IPS-NIHi11 (cell line): ENCODE data around the gene SCN2A.
"Not testable (repeated sequence)": the region's sequence is repeated elsewhere in the genome, so short reads cannot be mapped to it uniquely, and the experiment has no call there.

Experiments
- DNase-seq: peaks from one replicate; pipeline ENCODE4 v3.0.0; 2012; ENCODE audit warnings: mixed read lengths, low spot score

Gene SCN2A

DNA sequence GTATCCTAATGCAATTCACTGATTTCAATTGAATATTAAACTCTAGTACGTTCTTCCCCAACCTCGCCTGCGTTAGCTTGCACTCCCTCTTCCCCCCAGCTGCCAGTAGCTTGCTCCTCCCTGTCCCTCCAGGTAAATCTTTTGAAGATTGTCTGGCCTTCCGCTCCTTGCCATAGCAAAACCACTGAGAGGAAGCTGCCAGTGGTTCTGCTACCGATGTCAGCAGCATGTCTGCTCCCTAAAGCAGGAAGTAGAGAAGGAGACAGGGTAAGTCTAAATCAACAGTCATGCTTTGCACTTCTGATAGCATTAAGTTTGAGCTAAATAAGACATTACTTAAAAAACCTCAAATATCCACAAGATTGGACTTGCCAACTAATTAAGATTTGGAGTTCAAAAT, 89.1 kb downstream of the SCN2A start:
- DNase-seq = no peak

DNA sequence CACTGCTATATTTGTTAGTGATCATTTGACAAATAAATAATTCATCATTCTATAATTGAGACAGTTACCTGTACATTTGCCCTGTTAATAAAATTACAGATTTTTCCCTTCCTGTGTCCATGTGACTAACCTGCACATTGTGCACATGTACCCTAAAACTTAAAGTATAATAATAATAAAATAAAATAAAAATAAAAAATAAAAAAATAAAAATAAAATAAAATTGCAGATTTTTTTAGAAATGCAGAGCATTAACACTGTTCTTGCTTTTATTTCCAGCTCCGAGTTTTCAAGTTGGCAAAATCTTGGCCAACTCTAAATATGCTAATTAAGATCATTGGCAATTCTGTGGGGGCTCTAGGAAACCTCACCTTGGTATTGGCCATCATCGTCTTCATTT, 105.1 kb downstream of the SCN2A start:
- not testable (repeated sequence) for DNase-seq

DNA sequence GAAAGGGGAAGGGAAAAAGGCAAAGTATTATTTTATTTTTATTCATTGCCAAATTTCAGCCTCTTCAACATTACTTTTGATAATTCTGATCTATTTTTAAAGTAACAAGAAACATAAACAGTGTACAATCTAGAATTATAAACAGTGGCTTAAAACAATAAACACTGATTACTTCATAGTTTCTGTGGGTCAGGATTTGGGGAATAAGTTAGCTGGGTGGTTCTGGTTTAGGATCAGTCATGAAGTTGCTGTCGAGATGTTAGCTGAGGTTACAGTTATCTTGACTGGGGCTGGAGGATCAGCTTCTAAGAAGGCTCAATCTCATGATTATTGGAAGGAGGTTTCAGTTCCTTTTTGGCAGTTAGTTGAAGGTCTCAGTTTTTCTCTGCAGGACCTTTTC, 109.2 kb downstream of the SCN2A start:
- DNase-seq = no peak

DNA sequence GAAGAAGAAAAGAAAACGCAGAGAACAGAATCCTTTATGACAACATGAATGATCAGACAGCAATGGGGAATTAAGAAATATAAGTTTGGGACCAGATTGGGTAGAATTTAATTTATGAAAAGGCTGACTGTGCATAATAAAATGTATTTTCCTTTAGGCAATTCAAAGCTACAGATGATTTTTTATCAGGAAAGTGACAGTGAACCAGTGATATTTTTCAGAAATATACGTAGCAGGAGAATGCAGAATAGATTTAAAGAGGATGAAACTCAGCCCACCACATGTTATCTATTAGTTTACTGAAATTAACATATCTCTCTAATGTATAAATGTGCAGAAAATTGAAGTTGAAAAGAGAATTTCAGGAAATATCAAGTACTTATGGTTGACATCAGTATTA, 110.0 kb downstream of the SCN2A start:
- DNase-seq = no peak

DNA sequence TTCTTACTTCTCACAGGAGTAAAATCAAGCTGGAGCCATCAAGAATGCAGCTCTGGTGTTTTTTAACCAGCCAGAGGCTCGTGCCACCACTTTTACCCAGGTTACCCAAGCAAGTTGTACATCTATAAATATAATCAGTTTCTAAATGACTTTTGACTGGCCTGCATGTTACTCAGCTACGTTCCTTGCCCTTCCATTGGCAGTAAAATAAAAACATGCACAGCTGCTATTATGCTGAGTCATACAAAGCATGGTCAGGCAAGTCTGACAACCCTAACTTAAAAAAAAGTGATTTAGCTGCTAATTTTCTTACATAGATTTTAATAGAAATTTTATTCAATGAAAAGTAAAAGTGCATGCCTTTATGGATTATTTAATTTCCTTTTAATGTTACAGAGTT, 118.5 kb downstream of the SCN2A start:
- DNase-seq = no peak

DNA sequence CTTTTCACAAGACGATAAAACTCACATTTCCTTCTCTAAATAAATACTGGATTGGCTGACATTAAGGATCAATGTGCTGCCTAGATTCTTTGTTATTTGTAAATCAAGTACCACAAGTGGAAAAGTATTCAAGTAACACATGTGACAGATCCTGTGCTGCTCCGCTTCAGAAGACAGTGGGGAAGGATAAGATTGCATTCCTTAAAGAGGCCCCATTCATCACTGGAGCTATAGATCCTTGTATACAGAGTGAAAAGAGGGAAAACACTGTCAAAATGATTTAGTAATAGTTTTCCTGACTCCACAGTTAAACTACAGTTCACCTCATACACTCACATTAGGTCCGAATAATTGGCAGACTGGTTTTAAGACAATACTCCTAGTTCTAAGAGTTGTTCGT, 122.3 kb downstream of the SCN2A start:
- DNase-seq = no peak

DNA sequence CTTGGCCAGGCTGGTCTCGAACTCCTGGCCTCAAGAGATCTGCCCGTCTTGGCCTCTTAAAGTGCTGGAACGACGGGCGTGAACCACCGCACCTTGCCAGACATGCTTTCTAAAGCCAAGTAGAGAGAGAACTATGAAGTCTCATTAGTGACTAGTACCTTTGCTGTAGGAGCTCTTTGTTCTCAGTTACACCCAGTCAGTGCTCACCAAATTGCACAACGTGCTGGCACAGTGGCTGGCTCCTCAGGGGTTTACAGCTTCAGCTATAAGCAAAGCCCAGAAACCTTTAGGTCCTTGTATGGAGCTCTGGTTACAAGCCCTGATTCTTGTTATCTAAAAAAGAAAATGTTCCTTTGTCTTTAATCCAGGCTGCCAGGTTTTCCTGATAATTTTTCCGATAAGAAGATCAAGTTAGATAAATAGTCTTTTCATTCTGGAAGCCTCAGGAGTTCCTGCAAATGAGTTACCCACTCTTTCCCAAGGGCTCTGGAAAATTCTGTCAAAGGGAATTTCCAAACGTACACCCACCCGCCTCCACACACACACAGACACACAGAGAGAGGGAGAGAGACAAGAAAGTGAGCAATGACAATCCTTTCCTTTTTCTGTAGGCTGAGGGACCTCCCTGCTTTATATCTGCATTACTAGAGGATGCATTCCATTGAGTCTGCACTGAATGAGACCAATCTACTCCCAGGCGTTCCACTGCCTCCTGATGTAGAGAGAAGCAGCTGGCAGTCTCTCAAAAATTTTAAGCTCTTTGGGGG, 130.1 kb downstream of the SCN2A start:
- peak; percentile 37 for DNase-seq

DNA sequence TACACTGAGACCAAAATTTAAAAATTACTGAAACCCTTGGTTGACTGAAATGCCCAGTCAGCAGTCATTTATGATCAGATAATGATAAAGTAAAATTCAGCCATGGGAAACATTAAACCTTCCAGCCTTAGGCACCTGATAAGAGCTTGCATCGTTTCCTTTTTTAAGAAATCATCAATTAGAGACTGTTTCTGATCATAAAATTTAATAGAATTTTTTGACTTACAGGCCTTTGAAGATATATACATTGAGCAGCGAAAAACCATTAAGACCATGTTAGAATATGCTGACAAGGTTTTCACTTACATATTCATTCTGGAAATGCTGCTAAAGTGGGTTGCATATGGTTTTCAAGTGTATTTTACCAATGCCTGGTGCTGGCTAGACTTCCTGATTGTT, 130.7 kb downstream of the SCN2A start:
- no peak for DNase-seq

DNA sequence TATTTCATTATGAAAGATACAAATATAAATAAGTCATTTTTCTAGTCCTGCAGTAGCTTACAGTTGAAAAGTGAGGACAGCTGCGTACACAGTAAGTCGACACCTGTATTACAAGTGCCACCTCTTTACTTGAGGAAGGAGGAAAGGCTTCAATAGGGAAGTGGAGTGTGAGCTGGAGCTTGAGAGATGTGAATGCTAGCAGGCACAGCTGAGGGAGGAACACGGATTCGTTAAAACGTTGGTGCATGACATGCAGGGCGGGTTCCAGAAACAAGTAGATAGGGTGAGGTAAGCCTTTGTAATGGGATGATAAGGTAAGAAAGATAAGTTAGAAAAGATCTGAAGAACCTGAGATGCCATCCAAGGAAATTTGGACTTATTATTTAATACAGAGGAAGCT, 132.1 kb downstream of the SCN2A start:
- no peak for DNase-seq

DNA sequence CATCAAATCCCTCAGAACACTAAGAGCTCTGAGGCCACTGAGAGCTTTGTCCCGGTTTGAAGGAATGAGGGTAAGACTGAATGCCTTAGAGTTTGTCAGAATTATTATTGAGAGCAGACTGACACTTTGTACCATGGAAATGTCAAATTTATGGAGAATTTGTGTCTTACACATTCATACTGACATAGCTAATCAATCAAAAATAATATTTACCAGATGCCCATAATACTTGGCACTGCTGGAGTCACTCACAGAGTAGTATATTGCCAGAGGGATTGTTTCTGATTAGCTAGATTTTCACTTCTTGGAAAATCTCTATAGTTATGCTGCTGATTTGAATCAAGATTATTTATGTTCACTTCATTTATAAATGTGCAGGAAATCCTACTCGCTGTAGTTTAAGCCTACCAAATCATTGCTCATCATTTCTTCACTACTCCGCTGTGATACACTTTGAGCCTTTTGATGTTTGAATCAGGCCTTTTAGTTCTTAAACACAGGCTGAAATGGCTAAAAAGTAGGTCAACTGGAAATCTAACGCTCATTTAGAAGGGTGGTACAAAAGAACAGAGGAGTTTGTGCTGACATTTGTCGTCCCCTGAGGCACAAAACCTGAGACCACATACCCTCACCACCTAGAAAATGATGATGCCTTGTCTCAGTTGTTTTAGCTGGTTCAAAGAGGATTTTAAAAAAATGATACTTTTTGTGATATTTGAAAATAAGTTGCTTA, 134.2 kb downstream of the SCN2A start:
- DNase-seq = no peak

DNA sequence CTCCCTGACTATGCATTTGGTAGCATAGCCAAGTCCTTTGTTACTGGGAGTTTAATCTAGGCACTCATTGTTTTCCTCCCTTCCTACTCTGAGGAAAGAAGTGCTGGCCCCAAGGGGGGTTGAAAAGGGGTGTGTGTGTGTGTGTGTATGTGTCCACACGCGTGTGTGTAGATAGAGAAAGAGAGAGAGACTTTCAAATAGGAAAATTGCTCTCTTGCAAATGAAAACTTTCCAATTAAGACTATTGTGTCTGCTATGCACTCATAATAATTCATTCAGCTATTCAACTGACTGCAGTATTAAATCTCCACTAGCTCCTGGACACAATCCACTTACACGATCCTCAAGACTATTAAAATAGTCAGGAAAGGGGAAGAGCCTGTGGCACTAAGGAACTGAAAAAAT, 137.4 kb downstream of the SCN2A start:
- DNase-seq = no peak

DNA sequence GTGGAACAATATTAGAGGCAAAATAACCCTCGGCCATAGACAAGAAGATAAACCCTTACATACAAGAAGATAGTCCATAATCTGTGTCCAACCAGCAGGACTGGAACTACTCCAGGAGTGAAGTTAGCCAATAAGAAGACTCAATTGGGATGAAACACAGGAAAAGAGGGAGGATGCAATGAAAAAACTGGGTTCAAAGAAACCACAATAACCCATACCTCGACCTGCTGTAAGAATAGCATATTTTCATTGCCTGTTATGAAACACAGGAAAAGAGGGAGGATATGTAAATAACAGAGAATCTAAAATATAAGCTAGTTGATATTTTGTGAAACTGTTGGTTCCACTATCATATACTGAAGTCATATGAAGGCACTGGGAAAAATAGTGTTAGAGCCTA, 143.1 kb downstream of the SCN2A start:
- no peak for DNase-seq

DNA sequence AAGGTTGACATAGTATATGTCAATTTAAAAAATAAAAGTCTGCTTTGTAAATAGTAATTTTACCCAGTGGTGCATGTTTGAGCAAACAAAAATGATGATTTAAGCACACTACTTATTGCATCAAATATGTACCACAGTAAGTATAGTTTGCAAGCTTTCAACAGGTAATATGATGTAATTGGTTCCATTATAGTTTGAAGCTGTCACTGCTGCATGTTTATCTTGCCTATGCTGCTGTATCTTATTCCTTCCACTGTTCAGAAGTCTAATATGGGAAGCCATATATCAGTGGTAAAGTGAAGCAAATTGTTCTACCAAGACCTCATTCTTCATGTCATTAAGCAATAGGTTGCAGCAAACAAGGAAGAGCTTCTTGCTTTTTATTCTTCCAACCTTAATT, 151.7 kb downstream of the SCN2A start:
- DNase-seq = no peak

DNA sequence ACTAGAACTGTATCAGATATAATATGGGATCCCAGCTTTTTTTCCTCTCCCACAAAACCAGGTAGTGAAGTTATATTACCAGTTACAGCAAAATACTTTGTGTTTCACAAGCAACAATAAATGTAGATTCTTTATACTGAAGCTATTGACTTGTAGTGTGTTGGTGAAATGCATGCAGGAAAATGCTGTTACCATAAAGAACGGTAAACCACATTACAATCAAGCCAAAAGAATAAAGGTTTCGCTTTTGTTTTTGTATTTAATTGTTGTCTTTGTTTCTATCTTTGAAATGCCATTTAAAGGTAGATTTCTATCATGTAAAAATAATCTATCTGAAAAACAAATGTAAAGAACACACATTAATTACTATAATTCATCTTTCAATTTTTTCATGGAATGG, 152.6 kb downstream of the SCN2A start:
- DNase-seq = no peak

DNA sequence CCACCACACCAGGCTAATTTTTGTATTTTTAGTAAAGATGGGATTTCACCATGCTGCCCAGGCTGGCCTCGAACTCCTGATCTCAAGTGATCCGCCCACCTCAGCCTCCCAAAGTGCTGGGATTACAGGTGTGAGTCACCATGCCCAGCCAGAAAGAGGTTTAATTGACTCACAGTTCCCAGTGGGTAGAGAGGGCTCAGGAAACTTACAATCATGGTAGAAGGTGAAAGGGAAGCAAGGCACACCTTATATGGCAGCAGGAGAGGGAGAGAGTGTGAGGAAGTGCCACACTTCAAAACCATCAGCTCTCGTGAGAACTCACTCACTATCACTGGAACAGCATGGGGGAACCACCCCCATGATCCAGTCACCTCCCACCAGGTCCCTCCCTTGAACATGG, 159.4 kb downstream of the SCN2A start:
- not testable (repeated sequence) for DNase-seq

DNA sequence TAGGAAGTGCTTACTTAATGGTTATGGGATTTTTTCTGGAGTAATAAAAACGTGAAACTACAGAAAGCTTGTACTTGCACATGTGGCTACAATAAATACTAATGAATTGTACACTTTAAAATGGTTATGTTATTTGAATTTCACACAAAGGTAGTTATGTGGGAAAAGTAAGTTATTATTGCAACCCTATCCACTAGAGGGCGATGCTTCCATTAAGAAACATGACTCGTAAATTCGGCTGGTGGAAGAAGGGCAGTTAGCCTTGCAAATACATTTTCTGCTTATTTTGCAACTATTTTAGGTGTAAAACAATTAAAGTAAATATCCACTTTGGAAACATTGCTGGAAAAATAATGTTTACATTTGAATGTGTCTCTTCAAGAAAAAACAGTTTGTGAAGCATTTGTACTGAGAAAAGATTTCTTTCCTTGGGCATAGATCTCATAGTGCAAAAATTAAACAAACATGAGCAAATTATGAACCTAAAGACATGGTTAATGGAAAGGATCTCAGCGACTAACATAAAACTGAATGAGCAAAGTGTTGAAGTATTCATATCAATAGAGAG, 162.2 kb downstream of the SCN2A start:
- DNase-seq = peak; percentile 37

DNA sequence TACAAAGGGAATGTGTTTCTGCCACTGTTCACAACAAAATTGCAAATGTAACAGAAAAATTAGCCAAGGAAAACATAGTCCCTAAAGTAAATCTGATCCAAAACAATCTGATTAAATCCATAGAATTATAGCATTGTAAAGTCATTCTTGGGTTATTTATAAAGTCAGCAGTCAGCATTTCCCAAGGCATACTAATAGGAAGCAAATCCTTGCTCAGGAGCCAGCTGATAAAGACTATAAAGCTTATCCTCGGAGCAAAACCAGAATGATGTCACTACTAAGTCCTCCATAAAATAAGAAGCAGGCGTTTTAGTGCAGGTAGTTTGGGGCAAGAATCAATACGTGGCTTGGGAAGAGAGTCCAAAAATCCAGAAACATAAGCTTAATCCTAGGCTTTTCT, 162.9 kb downstream of the SCN2A start:
- DNase-seq = no peak

DNA sequence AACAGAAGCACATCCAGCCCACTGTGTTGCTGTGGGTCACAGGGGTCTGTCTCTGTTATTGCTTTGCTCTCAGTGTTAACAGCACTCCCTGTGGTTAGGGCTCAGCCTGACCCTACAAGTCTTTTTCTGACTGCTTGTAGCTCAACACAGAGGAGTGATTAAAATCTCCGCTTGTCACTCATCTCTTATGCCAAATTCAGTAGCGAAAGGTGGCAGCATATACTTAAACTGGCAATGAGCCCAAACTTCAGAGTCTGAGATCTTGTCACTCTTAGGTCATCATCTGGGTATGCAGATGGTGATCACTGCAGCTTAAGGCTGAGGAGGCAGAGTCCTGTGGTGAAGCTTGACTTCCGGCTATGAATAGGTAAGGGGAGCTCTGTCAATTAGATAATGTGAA, 167.0 kb downstream of the SCN2A start:
- peak; percentile 44 for DNase-seq

DNA sequence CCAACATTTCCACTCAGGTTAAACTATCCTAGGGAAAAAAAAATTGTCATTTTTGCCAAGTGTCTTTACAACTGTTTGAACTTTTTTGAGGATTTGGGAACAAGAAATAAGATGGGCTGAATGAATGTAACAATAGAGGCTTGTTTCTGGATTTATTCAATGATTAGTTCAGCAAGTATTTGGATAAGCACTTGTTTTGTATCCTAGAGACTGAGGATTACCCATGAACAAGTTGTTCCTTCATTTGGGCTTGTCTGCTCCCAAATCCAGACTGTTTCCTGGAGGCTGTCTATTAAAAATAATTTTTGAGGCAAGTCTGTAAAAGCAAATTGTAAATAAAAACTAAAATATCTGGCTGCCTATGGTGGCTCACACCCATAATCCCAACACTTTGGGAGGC, 168.3 kb downstream of the SCN2A start:
- DNase-seq = no peak

DNA sequence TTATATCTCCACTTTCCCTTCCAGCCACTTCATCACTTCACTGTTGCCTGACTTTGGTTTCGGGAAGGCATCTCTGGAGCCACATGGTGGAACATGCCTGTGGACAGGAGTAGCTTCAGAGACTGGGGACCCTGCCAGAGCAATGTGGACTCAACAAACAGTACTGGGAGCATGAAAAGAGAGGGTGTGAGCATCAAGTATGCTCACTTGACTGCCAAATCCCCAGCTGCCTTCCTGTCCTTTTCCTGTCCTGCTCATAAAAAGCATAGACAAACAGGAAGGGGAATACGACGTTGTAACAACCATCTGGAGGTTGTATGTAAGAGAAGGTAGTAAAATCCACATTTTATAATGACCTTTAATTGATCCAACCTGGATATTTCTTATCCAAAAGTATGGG, 169.0 kb downstream of the SCN2A start:
- DNase-seq = no peak

DNA sequence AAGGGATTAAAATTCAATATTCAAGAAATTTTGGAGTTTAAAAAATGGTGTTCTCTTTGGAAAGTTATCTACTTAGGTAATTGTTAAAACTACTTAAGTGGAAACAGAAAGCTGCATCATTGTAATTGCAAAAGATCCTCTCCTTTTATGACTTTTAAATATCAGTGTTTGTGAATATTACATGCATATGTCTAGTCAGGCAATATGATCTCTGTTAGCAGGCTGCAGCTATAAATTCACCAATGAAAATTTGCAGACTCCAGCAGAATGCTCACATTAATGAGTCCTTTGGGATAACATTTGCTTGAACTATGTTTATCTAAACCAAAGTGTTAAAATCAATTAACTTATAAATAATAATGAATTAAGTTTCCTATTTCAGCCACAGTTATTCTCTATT, 171.1 kb downstream of the SCN2A start:
- no peak for DNase-seq

DNA sequence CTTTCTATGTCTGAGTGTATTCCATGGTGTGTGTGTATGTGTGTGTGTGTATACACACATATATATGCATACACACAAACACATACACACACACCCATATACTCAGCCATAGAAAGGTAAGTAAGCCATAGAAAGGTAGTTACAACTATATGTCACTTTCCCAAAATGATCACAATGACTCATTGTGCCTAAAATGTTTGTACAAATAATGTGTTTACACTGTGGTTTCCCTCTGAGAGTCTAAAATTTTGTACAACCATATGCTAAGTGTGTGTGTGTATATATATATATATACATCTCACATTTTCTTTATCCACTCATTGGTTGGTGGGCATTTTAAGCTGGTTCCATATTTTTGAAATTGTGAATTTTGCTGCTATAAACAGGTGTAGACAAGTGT, 175.0 kb downstream of the SCN2A start:
- DNase-seq = no peak

DNA sequence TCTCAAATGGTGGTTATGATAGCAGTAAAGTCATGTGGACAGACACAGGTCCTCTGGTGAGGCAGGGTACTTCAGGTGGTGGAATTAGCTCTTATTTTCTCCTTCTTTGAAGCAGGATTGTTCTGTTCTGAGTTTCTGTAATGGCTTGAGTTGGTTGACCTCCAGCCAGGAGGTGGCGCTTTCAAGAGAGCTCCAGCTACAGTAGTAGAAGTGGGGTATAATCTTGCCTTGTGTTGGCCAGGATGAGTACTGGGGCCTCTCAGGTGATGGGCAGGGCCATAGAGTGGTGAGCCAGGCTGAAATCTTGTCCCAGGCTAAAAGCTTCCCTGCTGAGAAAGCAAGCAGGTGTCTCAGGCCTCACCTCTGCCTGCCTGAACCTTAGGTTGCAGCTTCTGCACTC, 177.8 kb downstream of the SCN2A start:
- no peak for DNase-seq

DNA sequence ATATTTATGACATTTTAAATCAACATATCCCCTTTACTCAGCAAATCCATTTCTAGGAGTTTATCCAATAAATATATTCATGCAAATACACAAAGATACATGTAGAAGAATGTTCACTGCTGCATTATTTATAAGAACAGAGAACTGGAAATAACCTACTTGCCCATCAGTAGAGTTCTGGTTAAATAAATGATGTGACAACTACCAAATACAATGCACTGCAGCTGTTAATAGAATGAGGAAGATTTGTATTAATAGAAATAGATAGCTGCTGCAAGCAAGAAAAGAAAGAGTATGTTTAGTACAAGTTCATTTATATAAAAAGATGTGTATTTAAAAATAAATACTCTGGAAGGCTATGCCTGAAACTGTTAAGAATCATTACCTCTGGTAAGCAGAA, 181.0 kb downstream of the SCN2A start:
- DNase-seq = no peak
